Keratinocyte (primary cell): ENCODE results near the gene RNF13. TPM values are rescaled to one million over a fixed set of nuclear protein-coding genes. Genes with fewer than 3 reads are reported as not detected.

Experiments used
- DNase-seq: peaks from one replicate; pipeline ENCODE4 v3.0.0-alpha.2; 2011; ENCODE audit warnings: low read depth, missing footprints, low spot score
- FAIRE-seq: peaks from 2 replicates; lab custom pipeline; 2011; peaks lifted over from hg19 to GRCh38; lab: Jason Lieb, UNC
- H2AFZ ChIP-seq: 2 replicates; pipeline ENCODE4 v1.6.0; 2012; ENCODE audit warnings: low read length, control low read depth, inconsistent platforms; ENCODE audit not compliant: control insufficient read depth
- H3K27ac ChIP-seq: 2 replicates; pipeline ENCODE4 v1.5.1; 2011; ENCODE audit warnings: low read length; ENCODE audit not compliant: control insufficient read depth, insufficient read depth
- H3K27me3 ChIP-seq: 3 replicates; pipeline ENCODE4 v1.6.0; 2011; ENCODE audit warnings: low read length; ENCODE audit not compliant: control insufficient read depth, insufficient read depth; ENCODE audit errors: extremely low read depth
- H3K36me3 ChIP-seq, 2 experiments: 2 replicates in 1 of 2; 3 replicates in 1 of 2; pipeline ENCODE4 v1.5.1; 2011; ENCODE audit warnings: low read length in 2 of 2, mild to moderate bottlenecking in 1 of 2; ENCODE audit not compliant: control insufficient read depth in 2 of 2, insufficient read depth in 2 of 2; ENCODE audit errors: extremely low read depth in 1 of 2
- H3K4me1 ChIP-seq: 3 replicates; pipeline ENCODE4 v1.5.1; 2011; ENCODE audit warnings: low read length; ENCODE audit not compliant: control insufficient read depth, insufficient read depth; ENCODE audit errors: extremely low read depth
- H3K4me2 ChIP-seq: 3 replicates; pipeline ENCODE4 v1.6.0; 2011; ENCODE audit warnings: low read depth, low read length; ENCODE audit not compliant: control insufficient read depth, insufficient read depth; ENCODE audit errors: extremely low read depth
- H3K4me3 ChIP-seq, 3 experiments: fragments of 200-600 bp in 1 of 3; sonication (generic) in 1 of 3; 2 replicates in 2 of 3; 3 replicates in 1 of 3; pipeline ENCODE4 v1.5.1; 2011 to 2016; ENCODE audit warnings: low read length in 3 of 3, mild to moderate bottlenecking in 3 of 3, control low read depth in 2 of 3, inconsistent platforms in 1 of 3, low read depth in 1 of 3, mixed read lengths in 1 of 3, mixed run types in 1 of 3, moderate library complexity in 1 of 3; ENCODE audit not compliant: control insufficient read depth in 2 of 3, insufficient read depth in 2 of 3; ENCODE audit errors: extremely low read depth in 1 of 3
- H3K79me2 ChIP-seq: 2 replicates; pipeline ENCODE4 v1.6.0; 2012; ENCODE audit warnings: low read length; ENCODE audit not compliant: control insufficient read depth, insufficient read depth
- H3K9ac ChIP-seq: 3 replicates; pipeline ENCODE4 v1.6.0; 2011; ENCODE audit warnings: low read length; ENCODE audit not compliant: control insufficient read depth, insufficient read depth; ENCODE audit errors: extremely low read depth
- H3K9me1 ChIP-seq: 3 replicates; pipeline ENCODE4 v1.6.0; 2011; ENCODE audit warnings: low read length; ENCODE audit not compliant: control insufficient read depth, insufficient read depth; ENCODE audit errors: extremely low read depth
- H3K9me3 ChIP-seq: 2 replicates; pipeline ENCODE4 v1.5.1; 2012; ENCODE audit warnings: low read depth, low read length; ENCODE audit not compliant: control insufficient read depth
- H4K20me1 ChIP-seq: 3 replicates; pipeline ENCODE4 v1.6.0; 2011; ENCODE audit warnings: low read length; ENCODE audit not compliant: control insufficient read depth, insufficient read depth; ENCODE audit errors: extremely low read depth
- EZH2 ChIP-seq: IDR thresholded peaks from one replicate; pipeline ENCODE4 v1.6.1; 2012; ENCODE audit warnings: inconsistent platforms, mild to moderate bottlenecking, low read length, moderate library complexity
- dilution Hi-C: fragments of 300-500 bp; cut with MboI; formaldehyde crosslinking; loops from one replicate; pipeline ENCODE4 v1.7.0; 2020; ENCODE audit warnings: low sequenced_read_pairs; ENCODE audit not compliant: extremely low pct_ligation_motif_present
- polyA plus RNA-seq, 5 experiments: library from polyadenylated mRNA; depleted of rRNA in 3 of 5; stranded (reverse) in 3 of 5; stranded (forward) in 1 of 5; unstranded in 1 of 5; fragments of >200 nt; gene quantifications; 1 replicate in 1 of 5; 2 replicates in 3 of 5; 3 replicates in 1 of 5; pipeline versions ENCODE4 v1.2.1 to v1.2.3, GENCODE V29; 2011 to 2012; ENCODE audit warnings: missing spikeins in 2 of 5, low read depth in 1 of 5, low replicate concordance in 1 of 5
- TF ChIP-seq, protein P1 (sequence below), 3 experiments: IDR thresholded peaks in 1 of 3; conservative IDR thresholded peaks in 1 of 3; optimal IDR thresholded peaks in 1 of 3; 2 replicates in 2 of 3; 3 replicates in 1 of 3; pipeline versions ENCODE3 to v1.5.1; 2011; ENCODE audit warnings: low read length in 3 of 3, mild to moderate bottlenecking in 3 of 3, moderate library complexity in 2 of 3, control low read depth in 1 of 3, inconsistent platforms in 1 of 3; ENCODE audit not compliant: insufficient read depth in 2 of 3; ENCODE audit errors: extremely low read depth in 1 of 3

RNF13 gene
- polyA plus RNA-seq, 1 donor (not counting 4 experiments of a cell fraction or from before 2014, with no cell fraction given): 57.4 TPM

DNA sequence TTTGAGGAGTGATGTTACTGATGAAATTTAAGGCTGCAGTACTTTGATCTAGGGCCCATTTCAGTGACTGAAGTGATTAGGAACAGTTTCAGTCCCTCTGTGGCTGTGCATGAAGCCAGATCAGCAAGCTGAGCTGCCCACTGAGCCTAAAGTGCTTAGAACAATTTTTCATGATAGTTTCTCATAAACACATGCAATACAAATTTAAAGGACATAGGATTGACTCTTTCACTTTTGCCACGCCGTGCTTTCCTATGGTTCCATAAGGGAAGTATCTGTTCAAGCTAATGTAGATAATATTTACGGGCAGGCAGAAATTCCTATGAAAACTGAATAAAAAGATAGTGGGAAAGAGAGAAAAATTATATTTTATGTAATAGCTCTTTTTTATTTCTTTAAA is 31.3 kb upstream of the RNF13 start:
- no peak overlapping the region for H3K27ac ChIP-seq
- H3K79me2 ChIP-seq: no peaks in the 10 kb centered on the region
- peaks cover 16% of the 10 kb centered on the region for H3K4me1 ChIP-seq
- TF ChIP-seq, protein P1, sequence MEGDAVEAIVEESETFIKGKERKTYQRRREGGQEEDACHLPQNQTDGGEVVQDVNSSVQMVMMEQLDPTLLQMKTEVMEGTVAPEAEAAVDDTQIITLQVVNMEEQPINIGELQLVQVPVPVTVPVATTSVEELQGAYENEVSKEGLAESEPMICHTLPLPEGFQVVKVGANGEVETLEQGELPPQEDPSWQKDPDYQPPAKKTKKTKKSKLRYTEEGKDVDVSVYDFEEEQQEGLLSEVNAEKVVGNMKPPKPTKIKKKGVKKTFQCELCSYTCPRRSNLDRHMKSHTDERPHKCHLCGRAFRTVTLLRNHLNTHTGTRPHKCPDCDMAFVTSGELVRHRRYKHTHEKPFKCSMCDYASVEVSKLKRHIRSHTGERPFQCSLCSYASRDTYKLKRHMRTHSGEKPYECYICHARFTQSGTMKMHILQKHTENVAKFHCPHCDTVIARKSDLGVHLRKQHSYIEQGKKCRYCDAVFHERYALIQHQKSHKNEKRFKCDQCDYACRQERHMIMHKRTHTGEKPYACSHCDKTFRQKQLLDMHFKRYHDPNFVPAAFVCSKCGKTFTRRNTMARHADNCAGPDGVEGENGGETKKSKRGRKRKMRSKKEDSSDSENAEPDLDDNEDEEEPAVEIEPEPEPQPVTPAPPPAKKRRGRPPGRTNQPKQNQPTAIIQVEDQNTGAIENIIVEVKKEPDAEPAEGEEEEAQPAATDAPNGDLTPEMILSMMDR (optimal IDR thresholded peaks at IDR 0.05 in 1 of 3, IDR thresholded peaks at IDR 0.05 in 1 of 3, conservative IDR thresholded peaks at IDR 0.05 in 1 of 3; ENCODE audit: extremely low read depth in 1 of 3, insufficient read depth in 2 of 3, low read length in 3 of 3): no peak
- no peak for TF ChIP-seq EZH2
- DNase-seq (no peak), FAIRE-seq (no peak)
- H3K9me1 ChIP-seq: no peaks in the 10 kb centered on the region
- H2AFZ ChIP-seq: no peak overlapping the region
- dilution Hi-C loops: no loop called here
- no peaks in the 10 kb centered on the region for H4K20me1 ChIP-seq
- no peak overlapping the region for H3K4me3 ChIP-seq
- H3K4me2 ChIP-seq: no peak overlapping the region
- no peaks in the 10 kb centered on the region for H3K36me3 ChIP-seq
- H3K9me3 ChIP-seq: no peaks in the 10 kb centered on the region
- no peaks in the 10 kb centered on the region for H3K27me3 ChIP-seq
- no peak overlapping the region for H3K9ac ChIP-seq

DNA sequence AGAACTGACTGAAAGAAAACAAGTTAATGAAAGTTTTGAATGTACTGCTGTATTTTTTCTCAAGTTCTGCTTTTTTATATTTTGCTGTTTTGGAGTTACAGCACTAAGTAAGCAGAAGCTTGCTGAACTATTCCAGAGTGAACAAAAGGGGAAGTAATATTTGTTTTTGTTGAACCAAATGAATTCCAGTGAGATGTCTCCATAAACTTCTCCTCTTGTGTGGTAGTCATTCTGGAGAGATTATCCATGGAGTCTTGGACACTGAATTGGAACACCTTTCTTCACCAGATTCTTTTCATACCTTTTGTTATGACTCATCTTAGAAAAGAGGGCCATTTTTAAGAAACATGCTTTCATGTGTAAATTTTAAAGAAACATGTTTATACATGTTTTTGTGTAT is 29.4 kb upstream of the RNF13 start:
- Histone ChIP-seq H3K36me3 (no peaks in the 10 kb centered on the region), H3K9me3 (no peaks in the 10 kb centered on the region), H3K4me1 (peaks cover 16% of the 10 kb centered on the region), H3K27me3 (no peaks in the 10 kb centered on the region), H3K4me2 (peak overlapping the region; percentile 52), H3K9me1 (no peaks in the 10 kb centered on the region), H4K20me1 (no peaks in the 10 kb centered on the region), H3K27ac (peak overlapping the region; percentile 66), H3K4me3 (no peak overlapping the region), H2AFZ (peak overlapping the region; percentile 8), H3K9ac (no peak overlapping the region), H3K79me2 (no peaks in the 10 kb centered on the region)
- dilution Hi-C loops: no loop called here
- no peak for TF ChIP-seq EZH2
- TF ChIP-seq, protein P1 (optimal IDR thresholded peaks at IDR 0.05 in 1 of 3, IDR thresholded peaks at IDR 0.05 in 1 of 3, conservative IDR thresholded peaks at IDR 0.05 in 1 of 3; ENCODE audit: extremely low read depth in 1 of 3, insufficient read depth in 2 of 3, low read length in 3 of 3): no peak
- FAIRE-seq (peak; percentile 56), DNase-seq (peak; percentile 55)
